Measurements from ENCODE around the gene ARAF. TPM values are rescaled to one million over a fixed set of nuclear protein-coding genes. Genes with fewer than 3 reads are reported as not detected.

ARAF gene
- total and polyA plus RNA-seq, 2 of the 13 experiments (the other 11 are each of a cell fraction or from before 2014, with no cell fraction given), result 18.0 to 33.1 TPM

GRCh38 chrX:47583240-47583861, 22.3 kb downstream of the ARAF start (continued):
- TF ChIP-seq MTERF4 (CRISPR knock-in tag; IDR thresholded peaks at IDR 0.05), result no peak
- TF ChIP-seq HIC2 (CRISPR knock-in tag; IDR thresholded peaks at IDR 0.05; ENCODE audit: low read depth), result no peak
- TF ChIP-seq POLR2A (IDR thresholded peaks at IDR 0.05; ENCODE audit: insufficient read depth in 1 of 2, low read depth in 2 of 2, low read length in 2 of 2), result no peak
- no peak for TF ChIP-seq REPIN1 (CRISPR knock-in tag; IDR thresholded peaks at IDR 0.05; ENCODE audit: borderline replicate concordance, low read depth)
- no peak for TF ChIP-seq CSRNP2 (CRISPR knock-in tag; conservative IDR thresholded peaks at IDR 0.05; ENCODE audit: low read depth)
- no peak for TF ChIP-seq DMTF1 (CRISPR knock-in tag; IDR thresholded peaks at IDR 0.05)
